Thyroid gland (tissue), 4 donors: ENCODE data around the gene PAGE3. TPM values are rescaled to one million over a fixed set of nuclear protein-coding genes. Genes with fewer than 3 reads are reported as not detected.

Experiments used
- total RNA-seq, 4 donors: library from RNA; depleted of rRNA; stranded (reverse); fragments of >200 nt; gene quantifications; one replicate each; pipeline ENCODE4 v1.2.3, GENCODE V29; 2016

The PAGE3 gene
- total RNA-seq, 4 donors from 2014 or later = not detected

Other genes with a start within 250 kb of the PAGE3 start
- gene ALAS2, start 233.9 kb downstream of the PAGE3 start, total RNA-seq = not detected
- not detected for gene PAGE2B, start 189.9 kb downstream of the PAGE3 start, total RNA-seq
- gene PAGE2, start 175.9 kb downstream of the PAGE3 start, total RNA-seq = not detected
- not detected for gene PAGE5, start 44.6 kb downstream of the PAGE3 start, total RNA-seq
- 10 to 100 TPM; 34.5 to 74.0 (median 54.4) TPM for gene MAGEH1, start 187.2 kb upstream of the PAGE3 start, total RNA-seq
- 10 to 100 TPM in 1 of 4 donors, 1 to 10 TPM in 3; 5.5 to 12.7 (median 8.5) TPM for gene USP51, start 224.9 kb upstream of the PAGE3 start, total RNA-seq